ENCODE results near the gene RASSF5. TPM values are rescaled to one million over a fixed set of nuclear protein-coding genes. Genes with fewer than 3 reads are reported as not detected.
A peak's percentile ranks its signal among the peaks of the same experiment; 100 is the strongest.

The RASSF5 gene
- total RNA-seq, 2 donors from 2014 or later = 9.9 to 17.5 TPM

DNA sequence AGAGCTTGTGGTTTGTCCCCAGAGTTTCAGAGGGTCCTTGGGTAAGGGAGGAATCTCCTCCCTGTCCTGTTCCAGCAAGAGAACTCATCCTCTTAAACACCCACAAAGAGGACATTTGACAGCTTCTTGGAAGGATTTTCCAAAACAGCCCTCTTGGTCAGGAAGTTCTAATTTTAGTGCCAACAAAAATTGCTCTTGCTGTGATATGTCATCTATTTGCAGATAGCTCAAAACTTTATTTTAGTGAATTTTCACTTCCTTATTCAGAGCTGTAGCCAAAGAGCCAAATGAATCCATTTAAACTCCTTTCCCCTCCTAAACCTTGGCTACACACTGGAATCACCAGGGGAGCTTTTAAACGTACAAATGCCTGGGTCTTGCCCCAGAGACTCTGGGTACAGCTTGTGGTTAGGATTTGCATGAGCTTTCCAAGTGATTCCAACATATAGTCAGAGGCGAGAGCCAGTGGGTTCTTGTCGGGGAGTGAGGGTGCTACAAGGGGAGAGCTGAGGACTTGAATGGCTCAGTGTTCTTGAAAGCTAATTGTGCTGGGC lies 11.8 kb upstream of the RASSF5 start:
- TF ChIP-seq, protein P1, sequence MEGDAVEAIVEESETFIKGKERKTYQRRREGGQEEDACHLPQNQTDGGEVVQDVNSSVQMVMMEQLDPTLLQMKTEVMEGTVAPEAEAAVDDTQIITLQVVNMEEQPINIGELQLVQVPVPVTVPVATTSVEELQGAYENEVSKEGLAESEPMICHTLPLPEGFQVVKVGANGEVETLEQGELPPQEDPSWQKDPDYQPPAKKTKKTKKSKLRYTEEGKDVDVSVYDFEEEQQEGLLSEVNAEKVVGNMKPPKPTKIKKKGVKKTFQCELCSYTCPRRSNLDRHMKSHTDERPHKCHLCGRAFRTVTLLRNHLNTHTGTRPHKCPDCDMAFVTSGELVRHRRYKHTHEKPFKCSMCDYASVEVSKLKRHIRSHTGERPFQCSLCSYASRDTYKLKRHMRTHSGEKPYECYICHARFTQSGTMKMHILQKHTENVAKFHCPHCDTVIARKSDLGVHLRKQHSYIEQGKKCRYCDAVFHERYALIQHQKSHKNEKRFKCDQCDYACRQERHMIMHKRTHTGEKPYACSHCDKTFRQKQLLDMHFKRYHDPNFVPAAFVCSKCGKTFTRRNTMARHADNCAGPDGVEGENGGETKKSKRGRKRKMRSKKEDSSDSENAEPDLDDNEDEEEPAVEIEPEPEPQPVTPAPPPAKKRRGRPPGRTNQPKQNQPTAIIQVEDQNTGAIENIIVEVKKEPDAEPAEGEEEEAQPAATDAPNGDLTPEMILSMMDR (IDR thresholded peaks at IDR 0.05) = no peak
- Histone ChIP-seq H3K27ac (peak overlapping the region; percentile 46 to 67), H3K36me3 (no peaks in the 10 kb centered on the region), H3K27me3 (no peaks in the 10 kb centered on the region), H3K4me3 (no peak overlapping the region), H3K4me1 (peaks cover 0 to 23% of the 10 kb centered on the region in 2 donors), H3K9me3 (no peaks in the 10 kb centered on the region)
- no peak for DNase-seq (ENCODE audit: low spot score)

DNA sequence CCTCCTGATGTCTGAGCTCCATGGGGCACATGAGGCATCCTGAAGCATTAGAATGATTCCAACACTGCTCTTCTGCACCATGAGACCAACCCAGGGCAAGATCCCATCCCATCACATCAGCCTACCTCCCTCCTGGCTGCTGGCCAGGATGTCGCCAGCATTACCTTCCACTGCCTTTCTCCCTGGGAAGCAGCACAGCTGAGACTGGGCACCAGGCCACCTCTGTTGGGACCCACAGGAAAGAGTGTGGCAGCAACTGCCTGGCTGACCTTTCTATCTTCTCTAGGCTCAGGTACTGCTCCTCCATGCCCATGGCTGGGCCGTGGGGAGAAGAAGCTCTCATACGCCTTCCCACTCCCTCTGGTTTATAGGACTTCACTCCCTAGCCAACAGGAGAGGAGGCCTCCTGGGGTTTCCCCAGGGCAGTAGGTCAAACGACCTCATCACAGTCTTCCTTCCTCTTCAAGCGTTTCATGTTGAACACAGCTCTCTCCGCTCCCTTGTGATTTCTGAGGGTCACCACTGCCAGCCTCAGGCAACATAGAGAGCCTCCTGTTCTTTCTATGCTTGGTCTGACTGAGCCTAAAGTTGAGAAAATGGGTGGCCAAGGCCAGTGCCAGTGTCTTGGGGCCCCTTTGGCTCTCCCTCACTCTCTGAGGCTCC lies 11.1 kb upstream of the RASSF5 start:
- Histone ChIP-seq H3K36me3 (no peaks in the 10 kb centered on the region), H3K27ac (peak overlapping the region; percentile 46 to 67), H3K9me3 (no peaks in the 10 kb centered on the region), H3K4me3 (no peak overlapping the region), H3K27me3 (no peaks in the 10 kb centered on the region), H3K4me1 (peaks cover 0 to 28% of the 10 kb centered on the region in 2 donors)
- TF ChIP-seq, protein P1 (IDR thresholded peaks at IDR 0.05) = no peak
- no peak for DNase-seq (ENCODE audit: low spot score)

- Histone ChIP-seq H3K27me3 (no peaks in the 10 kb centered on the region), H3K4me3 (no peak overlapping the region), H3K27ac (no peak overlapping the region), H3K9me3 (no peaks in the 10 kb centered on the region), H3K4me1 (peaks cover 0 to 38% of the 10 kb centered on the region in 2 donors), H3K36me3 (no peaks in the 10 kb centered on the region)
- no peak for DNase-seq (ENCODE audit: low spot score)
- TF ChIP-seq, protein P1 (IDR thresholded peaks at IDR 0.05) = no peak
These were observed 10.0 kb upstream of the RASSF5 start for GRCh38 chr1:206497363-206497762.

DNA sequence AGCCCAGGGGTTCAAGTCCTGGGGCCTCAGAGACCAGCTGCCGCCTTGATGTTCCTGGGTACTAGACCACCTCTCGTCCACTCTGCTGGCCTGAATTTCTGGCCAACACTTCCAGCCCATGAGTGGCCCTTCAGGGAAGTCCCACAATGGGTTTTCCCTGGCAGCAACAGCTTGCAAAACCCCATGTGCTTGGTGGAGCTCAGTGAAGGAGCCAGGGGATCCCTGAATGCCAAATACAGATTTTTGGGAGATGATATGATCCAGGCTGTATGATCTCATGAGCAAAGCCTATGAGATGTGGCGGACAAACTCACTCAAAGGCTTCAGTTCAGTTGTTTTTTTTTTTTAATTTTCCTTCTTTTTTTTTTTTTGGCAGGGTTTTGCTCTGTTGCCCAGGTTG lies 9.6 kb upstream of the RASSF5 start:
- H3K4me3 ChIP-seq = no peak overlapping the region
- no peak overlapping the region for H3K27ac ChIP-seq
- H3K27me3 ChIP-seq = no peaks in the 10 kb centered on the region
- no peaks in the 10 kb centered on the region for H3K36me3 ChIP-seq
- no peaks in the 10 kb centered on the region for H3K9me3 ChIP-seq
- peaks cover 0 to 38% of the 10 kb centered on the region in 2 donors for H3K4me1 ChIP-seq
- no peak for DNase-seq (ENCODE audit: low spot score)
- TF ChIP-seq, protein P1 (IDR thresholded peaks at IDR 0.05) = no peak

DNA sequence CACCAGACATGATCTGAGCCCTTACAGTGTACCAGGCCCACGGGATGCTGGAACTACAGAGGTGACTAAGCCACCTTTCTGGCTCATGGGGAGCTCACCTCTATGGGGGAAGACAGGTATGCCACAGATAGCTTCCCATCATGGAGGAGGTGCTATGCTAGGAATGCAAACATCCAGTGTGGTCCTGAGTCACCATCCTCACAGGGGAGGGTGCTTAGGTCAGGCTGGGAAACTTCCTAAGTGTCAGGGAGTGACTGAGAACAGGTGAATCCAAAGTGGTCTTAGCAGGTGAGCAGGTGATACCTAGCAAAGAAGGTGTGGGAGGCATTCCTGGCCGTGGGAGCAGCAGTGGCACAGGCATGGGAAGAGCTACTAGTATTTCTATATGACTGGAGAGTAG lies 8.6 kb upstream of the RASSF5 start:
- no peak overlapping the region for H3K4me3 ChIP-seq
- H3K9me3 ChIP-seq = no peaks in the 10 kb centered on the region
- TF ChIP-seq, protein P1 (IDR thresholded peaks at IDR 0.05) = no peak
- H3K27ac ChIP-seq = no peak overlapping the region
- peaks cover 0 to 40% of the 10 kb centered on the region in 2 donors for H3K4me1 ChIP-seq
- no peak for DNase-seq (ENCODE audit: low spot score)
- H3K36me3 ChIP-seq = no peaks in the 10 kb centered on the region
- H3K27me3 ChIP-seq = no peaks in the 10 kb centered on the region

Data from right atrium auricular region (tissue), 2 donors.